HL-60/S4 treated with retinoic acid at 250 ng/mL for 4 days and 3 days (cell line): ENCODE data around the gene ATP1A4.

ENCODE experiments used
- in situ Hi-C: fragments of 300-500 bp; cut with MboI; formaldehyde crosslinking; loops from 2 replicates; pipeline ENCODE4 v1.7.0; 2022; ENCODE audit warnings: low sequenced_read_pairs

Gene ATP1A4

DNA sequence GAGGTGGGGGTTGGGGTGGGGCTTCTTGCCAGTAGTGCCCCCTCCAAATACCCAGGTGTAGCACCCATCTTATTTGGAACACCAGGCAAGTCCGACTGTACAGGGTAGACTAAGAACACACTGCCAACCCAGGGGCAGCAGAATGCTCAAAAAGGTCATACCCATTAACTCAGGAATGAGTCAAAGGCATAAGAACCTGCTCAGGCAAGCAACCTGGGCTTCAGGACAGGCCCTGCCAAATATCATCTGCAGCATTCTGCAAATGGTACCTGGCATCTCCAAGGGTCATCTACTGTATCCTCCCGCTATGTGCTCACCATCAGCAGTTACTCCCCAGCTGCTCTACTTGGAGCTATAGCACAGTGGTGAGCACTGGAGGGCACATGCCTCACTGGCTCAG is 73.2 kb downstream of the ATP1A4 start:
- in situ Hi-C loops, result no loop called here

DNA sequence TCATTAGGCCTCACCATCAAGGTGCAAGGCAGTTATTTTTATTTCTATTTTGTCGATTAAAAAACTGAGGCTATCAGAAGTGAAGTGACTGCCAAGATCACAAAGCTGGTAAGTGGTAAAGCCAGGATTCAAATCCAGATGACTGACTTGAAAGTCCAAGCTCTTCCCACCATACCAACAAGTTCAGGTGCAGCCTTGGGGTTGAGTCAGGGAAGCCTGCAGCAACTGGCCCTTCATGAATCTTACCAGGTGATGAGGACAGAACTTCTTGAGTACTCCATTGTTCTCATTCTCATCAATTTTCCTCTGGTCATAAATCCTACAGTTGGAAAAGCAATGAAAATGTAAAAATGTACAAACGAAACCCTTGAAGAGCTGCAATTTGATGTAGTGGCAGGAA is 73.9 kb downstream of the ATP1A4 start:
- in situ Hi-C loops, result no loop called here

DNA sequence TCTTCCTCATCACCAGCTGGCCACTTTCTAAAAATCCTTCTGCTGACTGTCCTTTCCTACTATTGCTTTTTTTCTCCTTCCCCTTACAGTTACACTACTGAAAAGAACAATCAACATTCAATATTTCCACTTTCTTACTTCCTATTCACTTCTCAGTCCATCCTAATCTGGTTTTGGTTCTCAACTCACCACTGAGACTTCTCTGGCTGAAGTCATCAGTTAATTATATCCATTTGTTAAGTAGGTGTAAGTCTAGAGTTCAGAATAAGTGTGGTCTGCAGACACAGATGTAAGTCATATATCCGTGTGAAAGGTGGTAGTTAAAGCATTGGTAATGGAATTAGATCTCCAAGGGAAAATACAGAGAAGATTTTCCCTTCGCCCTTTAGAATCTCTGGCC is 75.2 kb downstream of the ATP1A4 start:
- in situ Hi-C loops, result no loop called here

DNA sequence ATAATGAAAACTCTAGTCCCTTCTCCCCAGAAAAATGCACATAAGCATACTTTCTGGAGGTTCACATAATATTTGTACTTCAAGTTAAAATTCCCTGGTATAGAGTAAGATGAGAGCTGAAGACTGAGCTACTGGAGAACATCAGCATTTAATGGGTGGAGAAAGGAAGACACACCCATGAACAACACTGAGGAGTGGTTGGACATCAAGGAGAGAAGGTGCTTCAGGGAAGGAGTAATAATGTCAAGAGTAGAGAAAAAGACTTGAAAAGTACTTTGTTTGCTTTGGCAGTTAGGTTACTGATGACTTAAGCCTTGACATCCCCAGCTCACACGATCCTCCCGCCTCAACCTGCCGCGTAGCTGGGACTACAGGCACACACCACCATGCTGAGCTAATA is 75.6 kb downstream of the ATP1A4 start:
- in situ Hi-C loops, result no loop called here

DNA sequence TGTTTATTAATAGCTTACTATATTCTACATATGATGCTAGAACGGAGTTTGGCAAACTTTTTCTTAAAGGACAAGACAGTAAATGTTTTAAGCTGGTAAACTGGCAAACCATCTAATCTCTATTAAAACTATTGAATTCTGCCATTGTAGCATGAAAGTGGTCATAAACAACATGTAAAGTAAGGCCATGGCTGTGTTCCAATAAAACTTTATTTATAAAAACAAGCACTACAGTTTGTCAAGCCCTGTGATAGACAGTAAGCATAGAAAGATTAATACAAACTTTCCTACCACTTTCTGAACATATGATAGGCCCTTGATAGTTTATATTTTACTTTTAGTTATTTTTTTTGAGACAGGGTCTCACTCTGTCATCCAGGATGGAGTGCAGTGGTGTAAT is 76.2 kb downstream of the ATP1A4 start:
- in situ Hi-C loops, result no loop called here

DNA sequence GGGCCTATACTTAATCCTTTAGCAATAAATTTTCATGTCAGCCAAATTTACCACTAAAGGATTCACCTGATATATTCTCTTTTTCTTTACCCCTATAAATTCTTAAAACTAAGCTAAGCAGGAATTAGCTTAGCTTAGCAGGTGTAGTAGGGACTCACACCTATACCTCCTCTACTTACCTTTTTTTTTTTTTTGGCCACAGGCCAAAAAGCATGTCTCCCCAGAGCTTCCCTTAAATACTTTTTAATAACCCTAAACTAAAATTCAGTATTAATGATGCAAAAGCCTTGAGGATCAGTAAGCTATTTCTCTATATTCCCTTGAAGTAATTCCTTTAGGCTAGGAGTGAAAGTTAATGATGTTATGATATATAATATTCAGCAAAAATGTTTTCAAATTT is 77.0 kb downstream of the ATP1A4 start:
- in situ Hi-C loops, result no loop called here

DNA sequence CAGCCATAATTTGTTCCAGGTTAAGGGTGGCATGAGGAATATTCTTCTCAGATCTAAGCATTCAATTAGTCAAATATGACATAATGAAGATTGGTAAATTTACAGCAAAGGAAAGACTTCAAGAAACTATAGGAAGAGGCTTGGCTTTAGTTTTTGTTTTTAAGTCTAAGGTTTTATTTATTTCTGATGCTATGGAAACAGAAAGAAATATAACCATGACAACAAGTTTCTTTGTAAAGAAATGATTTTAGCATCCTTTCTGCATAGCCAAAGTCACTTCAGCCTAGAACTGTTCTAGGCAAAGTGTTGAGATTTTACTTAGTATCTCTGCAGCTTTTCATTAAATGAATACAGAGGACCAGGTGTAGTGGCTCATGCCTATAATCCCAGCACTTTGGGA is 81.5 kb downstream of the ATP1A4 start:
- in situ Hi-C loops, result no loop called here
